NCI-H510A treated with DMSO at 0.1 percent for 48 hours (cell line): ENCODE data around the gene VDR.

ENCODE experiments used
- DNase-seq: peaks from one replicate; lab custom pipeline; 2025; lab: John Stamatoyannopoulos, UW

Gene VDR

GRCh38 chr12:47904713-47905709, at the start of gene VDR:
Gene VDR (minus strand): TSS chr12:47904994. CDS start chr12:47879113, 25,881 bp downstream.
- peak; percentile 76 for DNase-seq

- DNase-seq: no peak
Measured at GRCh38 chr12:47954058-47954457, 49.3 kb upstream of the VDR start.

- no peak for DNase-seq
Measured at GRCh38 chr12:47950856-47951468, 46.2 kb upstream of the VDR start.

- DNase-seq: peak; percentile 69
Measured at GRCh38 chr12:47949441-47950341, 44.9 kb upstream of the VDR start.

- no peak for DNase-seq
Measured at GRCh38 chr12:47947341-47947740, 42.5 kb upstream of the VDR start.

- DNase-seq: no peak
Measured at GRCh38 chr12:47946413-47947323, 41.9 kb upstream of the VDR start.

GRCh38 chr12:47945341-47945728, 40.5 kb upstream of the VDR start:
- DNase-seq: no peak

GRCh38 chr12:47944685-47945340, 40.0 kb upstream of the VDR start:
- no peak for DNase-seq

- DNase-seq: no peak
Measured at GRCh38 chr12:47943623-47944340, 39.0 kb upstream of the VDR start.

- no peak for DNase-seq
Measured at GRCh38 chr12:47942614-47943225, 37.9 kb upstream of the VDR start.

GRCh38 chr12:47941871-47942613, 37.2 kb upstream of the VDR start:
- DNase-seq: no peak

GRCh38 chr12:47941475-47941780, 36.6 kb upstream of the VDR start:
- DNase-seq: no peak

GRCh38 chr12:47940773-47941474, 36.1 kb upstream of the VDR start:
- DNase-seq: no peak

GRCh38 chr12:47939009-47939601, 34.3 kb upstream of the VDR start:
- peak; percentile 11 for DNase-seq

- no peak for DNase-seq
Measured at GRCh38 chr12:47938594-47938993, 33.8 kb upstream of the VDR start.

GRCh38 chr12:47938093-47938492, 33.3 kb upstream of the VDR start:
- no peak for DNase-seq

GRCh38 chr12:47935184-47935583, 30.4 kb upstream of the VDR start:
- DNase-seq: no peak

- no peak for DNase-seq
Measured at GRCh38 chr12:47931187-47931586, 26.4 kb upstream of the VDR start.
